Measurements from ENCODE around the gene ATP8A2. TPM values are rescaled to one million over a fixed set of nuclear protein-coding genes. Genes with fewer than 3 reads are reported as not detected.

Gene ATP8A2
- total RNA-seq, 4 donors from 2014 or later = 0.20 to 1.1 (median 0.59) TPM

DNA sequence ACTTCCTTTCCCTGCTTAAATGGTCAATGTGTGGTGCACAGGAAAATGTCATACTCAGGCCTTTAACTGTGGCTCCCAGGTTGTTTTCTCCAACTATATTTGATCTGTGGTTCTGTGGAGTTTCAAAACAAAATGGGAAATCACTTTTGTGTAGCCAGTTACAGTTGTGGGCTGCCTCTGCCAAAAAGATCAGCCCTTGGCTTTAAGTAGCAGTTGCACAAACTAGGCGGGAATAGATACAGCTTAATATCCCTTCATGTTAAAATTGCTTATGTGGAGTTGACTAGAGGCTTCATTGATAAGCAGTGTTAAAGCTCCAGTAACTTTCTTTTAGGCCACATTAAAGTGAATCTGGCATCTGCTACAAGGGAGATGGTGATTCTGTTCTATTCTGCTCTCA is 395.2 kb downstream of the ATP8A2 start:
- Histone ChIP-seq H3K36me3 (no peaks in the 10 kb centered on the region), H3K27ac (no peak overlapping the region), H3K27me3 (no peaks in the 10 kb centered on the region), H3K4me3 (no peak overlapping the region), H3K9me3 (no peaks in the 10 kb centered on the region), H3K4me1 (no peaks in the 10 kb centered on the region)
- 86% methylated on average over 1 of the region's 1 CpG; no CpG with 5 or more reads in 1 of the 2 donors for WGBS, 2 donors (ENCODE audit: low coverage in 1 of 2)
- in situ Hi-C loops (cut with MboI; ENCODE audit: low pct_ligation_motif_present in 1 of 4, low pct_unique_long_range_greater_than_20kb in 1 of 4, low sequenced_read_pairs in 3 of 4) = no loop called here
- TF ChIP-seq, protein P1, sequence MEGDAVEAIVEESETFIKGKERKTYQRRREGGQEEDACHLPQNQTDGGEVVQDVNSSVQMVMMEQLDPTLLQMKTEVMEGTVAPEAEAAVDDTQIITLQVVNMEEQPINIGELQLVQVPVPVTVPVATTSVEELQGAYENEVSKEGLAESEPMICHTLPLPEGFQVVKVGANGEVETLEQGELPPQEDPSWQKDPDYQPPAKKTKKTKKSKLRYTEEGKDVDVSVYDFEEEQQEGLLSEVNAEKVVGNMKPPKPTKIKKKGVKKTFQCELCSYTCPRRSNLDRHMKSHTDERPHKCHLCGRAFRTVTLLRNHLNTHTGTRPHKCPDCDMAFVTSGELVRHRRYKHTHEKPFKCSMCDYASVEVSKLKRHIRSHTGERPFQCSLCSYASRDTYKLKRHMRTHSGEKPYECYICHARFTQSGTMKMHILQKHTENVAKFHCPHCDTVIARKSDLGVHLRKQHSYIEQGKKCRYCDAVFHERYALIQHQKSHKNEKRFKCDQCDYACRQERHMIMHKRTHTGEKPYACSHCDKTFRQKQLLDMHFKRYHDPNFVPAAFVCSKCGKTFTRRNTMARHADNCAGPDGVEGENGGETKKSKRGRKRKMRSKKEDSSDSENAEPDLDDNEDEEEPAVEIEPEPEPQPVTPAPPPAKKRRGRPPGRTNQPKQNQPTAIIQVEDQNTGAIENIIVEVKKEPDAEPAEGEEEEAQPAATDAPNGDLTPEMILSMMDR (IDR thresholded peaks at IDR 0.05) = no peak
- TF ChIP-seq POLR2AphosphoS5 (IDR thresholded peaks at IDR 0.05) (no peak), EP300 (IDR thresholded peaks at IDR 0.05; ENCODE audit: low read depth) (no peak), POLR2A (IDR thresholded peaks at IDR 0.05) (no peak)
- DNase-seq = no peak
- intact Hi-C loops (cut with DNase I; ENCODE audit: low total_unique reads) = loop anchor here (10.0 kb wide), 1 partner anchor 768 kb away; no protein-coding TSS in a partner anchor

DNA sequence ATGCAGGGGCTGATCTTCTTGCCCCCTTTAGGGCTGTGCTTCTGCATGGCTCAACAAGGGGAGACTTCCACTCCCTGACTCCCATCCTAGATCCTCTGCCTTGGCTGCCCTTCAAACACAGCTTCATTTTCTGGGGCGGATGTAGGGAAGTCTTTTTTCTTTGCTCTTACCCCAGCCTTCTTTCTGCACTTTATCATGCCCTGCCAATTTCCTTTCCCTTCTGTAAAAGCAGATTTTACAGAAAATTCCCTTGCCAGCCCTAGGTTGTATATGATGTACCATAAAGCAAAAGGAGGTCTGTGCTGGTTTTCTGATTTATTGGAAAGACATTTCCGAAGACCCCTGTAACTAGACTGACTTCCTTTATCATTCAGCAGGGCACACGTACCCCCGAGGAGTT is 396.6 kb downstream of the ATP8A2 start:
- no peak overlapping the region for H3K4me3 ChIP-seq
- in situ Hi-C loops (cut with MboI; ENCODE audit: low pct_ligation_motif_present in 1 of 4, low pct_unique_long_range_greater_than_20kb in 1 of 4, low sequenced_read_pairs in 3 of 4) (no loop called here), intact Hi-C loops (cut with DNase I; ENCODE audit: low total_unique reads) (loop anchor here (10.0 kb wide), 1 partner anchor 766 kb away; no protein-coding TSS in a partner anchor)
- H3K27ac ChIP-seq = no peak overlapping the region
- H3K9me3 ChIP-seq = no peaks in the 10 kb centered on the region
- no peak for DNase-seq
- 67 to 76% methylated on average over 1 to 4 of the region's 4 CpGs for WGBS, 2 donors (ENCODE audit: low coverage in 1 of 2)
- TF ChIP-seq, protein P1 (IDR thresholded peaks at IDR 0.05) = no peak
- TF ChIP-seq POLR2AphosphoS5 (IDR thresholded peaks at IDR 0.05) = no peak
- no peak for TF ChIP-seq EP300 (IDR thresholded peaks at IDR 0.05; ENCODE audit: low read depth)
- TF ChIP-seq POLR2A (IDR thresholded peaks at IDR 0.05) = no peak
- no peaks in the 10 kb centered on the region for H3K4me1 ChIP-seq
- H3K27me3 ChIP-seq = no peaks in the 10 kb centered on the region
- H3K36me3 ChIP-seq = no peaks in the 10 kb centered on the region

DNA sequence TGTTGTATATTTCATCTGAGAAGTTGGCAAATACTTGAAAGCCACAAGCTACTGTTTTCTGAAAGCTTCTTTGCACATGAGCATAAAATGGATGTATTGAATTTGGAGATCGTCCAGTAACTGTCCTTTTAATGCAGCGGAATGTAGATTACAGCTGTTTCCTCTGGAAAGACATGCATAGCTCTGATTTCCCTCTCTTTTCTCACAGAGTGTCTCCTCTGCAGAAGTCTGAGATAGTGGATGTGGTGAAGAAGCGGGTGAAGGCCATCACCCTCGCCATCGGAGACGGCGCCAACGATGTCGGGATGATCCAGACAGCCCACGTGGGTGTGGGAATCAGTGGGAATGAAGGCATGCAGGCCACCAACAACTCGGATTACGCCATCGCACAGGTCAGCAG is 397.1 kb downstream of the ATP8A2 start:
- DNase-seq = no peak
- no peak for TF ChIP-seq POLR2AphosphoS5 (IDR thresholded peaks at IDR 0.05)
- no peak for TF ChIP-seq POLR2A (IDR thresholded peaks at IDR 0.05)
- no peak overlapping the region for H3K4me3 ChIP-seq
- no peaks in the 10 kb centered on the region for H3K36me3 ChIP-seq
- H3K27me3 ChIP-seq = no peaks in the 10 kb centered on the region
- no peaks in the 10 kb centered on the region for H3K9me3 ChIP-seq
- WGBS, 2 donors (ENCODE audit: low coverage in 1 of 2) = 50 to 69% methylated on average over 2 to 13 of the region's 13 CpGs
- no peaks in the 10 kb centered on the region for H3K4me1 ChIP-seq
- no peak overlapping the region for H3K27ac ChIP-seq
- intact Hi-C loops (cut with DNase I; ENCODE audit: low total_unique reads) = loop anchor here (10.0 kb wide), 1 partner anchor 766 kb away; no protein-coding TSS in a partner anchor
- in situ Hi-C loops (cut with MboI; ENCODE audit: low pct_ligation_motif_present in 1 of 4, low pct_unique_long_range_greater_than_20kb in 1 of 4, low sequenced_read_pairs in 3 of 4) = no loop called here

DNA sequence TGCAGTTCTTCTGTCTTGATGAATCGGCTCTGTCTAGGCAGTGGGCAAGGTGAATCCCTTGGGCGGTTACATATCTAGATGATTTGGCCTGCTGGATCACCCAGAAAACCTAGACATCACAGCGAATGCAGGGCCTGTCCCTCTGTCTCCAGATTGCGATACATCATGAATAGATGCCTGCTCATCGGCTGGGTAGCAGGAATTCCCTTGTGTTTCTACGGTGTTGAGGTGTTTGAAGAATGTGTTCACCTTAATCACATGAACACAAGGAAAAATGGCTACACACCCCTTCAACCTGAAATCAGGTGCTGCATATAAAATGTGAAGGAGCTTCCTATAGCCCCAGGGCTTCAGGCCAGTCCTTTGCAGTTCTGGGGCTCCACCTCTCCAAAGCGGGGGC is 398.8 kb downstream of the ATP8A2 start:
- in situ Hi-C loops (cut with MboI; ENCODE audit: low pct_ligation_motif_present in 1 of 4, low pct_unique_long_range_greater_than_20kb in 1 of 4, low sequenced_read_pairs in 3 of 4) = no loop called here
- Histone ChIP-seq H3K36me3 (no peaks in the 10 kb centered on the region), H3K27ac (no peak overlapping the region), H3K27me3 (no peaks in the 10 kb centered on the region), H3K4me3 (no peak overlapping the region), H3K9me3 (no peaks in the 10 kb centered on the region), H3K4me1 (no peaks in the 10 kb centered on the region)
- TF ChIP-seq, protein P1 (IDR thresholded peaks at IDR 0.05) = no peak
- TF ChIP-seq POLR2A (IDR thresholded peaks at IDR 0.05) (no peak), EP300 (IDR thresholded peaks at IDR 0.05; ENCODE audit: low read depth) (no peak), POLR2AphosphoS5 (IDR thresholded peaks at IDR 0.05) (no peak)
- no peak for DNase-seq
- intact Hi-C loops (cut with DNase I; ENCODE audit: low total_unique reads) = no loop called here
- WGBS, 2 donors (ENCODE audit: low coverage in 1 of 2) = 92 to 100% methylated on average over 3 to 7 of the region's 7 CpGs

DNA sequence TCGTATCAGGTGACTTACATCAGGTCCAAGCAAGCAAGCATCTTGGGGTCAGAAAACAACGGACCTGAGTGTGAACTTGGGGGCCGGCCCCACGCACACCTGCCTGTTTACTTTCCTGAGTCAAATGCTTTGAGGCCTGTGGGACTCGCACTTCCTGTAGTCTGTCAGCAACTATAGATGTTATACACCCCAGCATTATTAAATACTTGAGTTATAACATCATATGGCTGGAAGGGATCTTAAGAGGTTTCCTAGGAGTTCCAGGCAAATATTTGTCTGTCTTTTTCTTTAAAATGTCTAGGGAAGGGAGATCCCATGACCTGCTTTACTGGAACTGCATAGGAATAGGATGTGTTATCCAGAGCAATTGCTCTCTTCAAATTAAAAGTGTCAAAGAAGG is 399.4 kb downstream of the ATP8A2 start:
- intact Hi-C loops (cut with DNase I; ENCODE audit: low total_unique reads) = no loop called here
- Histone ChIP-seq H3K27ac (no peak overlapping the region), H3K4me3 (no peak overlapping the region), H3K4me1 (no peaks in the 10 kb centered on the region), H3K27me3 (no peaks in the 10 kb centered on the region), H3K36me3 (no peaks in the 10 kb centered on the region), H3K9me3 (no peaks in the 10 kb centered on the region)
- WGBS, 2 donors (ENCODE audit: low coverage in 1 of 2) = 50 to 63% methylated on average over 4 to 5 of the region's 5 CpGs
- no peak for TF ChIP-seq POLR2A (IDR thresholded peaks at IDR 0.05)
- no peak for TF ChIP-seq EP300 (IDR thresholded peaks at IDR 0.05; ENCODE audit: low read depth)
- TF ChIP-seq, protein P1 (IDR thresholded peaks at IDR 0.05) = no peak
- no peak for DNase-seq
- in situ Hi-C loops (cut with MboI; ENCODE audit: low pct_ligation_motif_present in 1 of 4, low pct_unique_long_range_greater_than_20kb in 1 of 4, low sequenced_read_pairs in 3 of 4) = no loop called here

Measured in transverse colon (tissue), 4 donors.